ENCODE results near the gene BUB3. TPM values are rescaled to one million over a fixed set of nuclear protein-coding genes. Genes with fewer than 3 reads are reported as not detected.

BUB3 gene
- total RNA-seq, 4 donors from 2014 or later: 66.6 to 94.9 (median 84.3) TPM

- ATAC-seq (ENCODE audit: low FRiP score): no peak
- TF ChIP-seq CTCF (IDR thresholded peaks at IDR 0.05): no peak
- no peak for DNase-seq (ENCODE audit: low spot score)
These were observed 59.0 kb downstream of the BUB3 start for GRCh38 chr10:123213192-123213591.

Other genes starting within 250 kb of the BUB3 start
- gene FAM24A, start 243.8 kb upstream of the BUB3 start, total RNA-seq: not detected
- gene C10orf88, start 200.2 kb upstream of the BUB3 start, total RNA-seq: 10 to 100 TPM in 1 of 4 donors, 1 to 10 TPM in 3; 3.8 to 16.7 (median 5.2) TPM
- 1 to 10 TPM; 1.1 to 2.8 (median 1.6) TPM for gene PSTK, start 174.0 kb upstream of the BUB3 start, total RNA-seq
- 10 to 100 TPM in 2 of 4 donors, 1 to 10 TPM in 2; 5.3 to 15.4 (median 10.2) TPM for gene IKZF5, start 145.6 kb upstream of the BUB3 start, total RNA-seq
- gene ACADSB, start 145.4 kb upstream of the BUB3 start, total RNA-seq: 10 to 100 TPM in 3 of 4 donors, 1 to 10 TPM in 1; 8.6 to 17.2 (median 12.8) TPM
- gene HMX3, start 18.4 kb upstream of the BUB3 start, total RNA-seq: 1 to 10 TPM in 1 of 4 donors, not detected in 3; 1.3 TPM
- gene HMX2, start 6.3 kb upstream of the BUB3 start, total RNA-seq: not detected

Measured in omental fat pad (tissue), 4 donors.